ENCODE data around the gene CACNB3. TPM values are rescaled to one million over a fixed set of nuclear protein-coding genes. Genes with fewer than 3 reads are reported as not detected.

CACNB3 gene
- total and polyA plus RNA-seq, 2 of the 8 experiments (the other 6 are each of a cell fraction or from before 2014, with no cell fraction given) = 12.5 to 16.0 TPM

DNA sequence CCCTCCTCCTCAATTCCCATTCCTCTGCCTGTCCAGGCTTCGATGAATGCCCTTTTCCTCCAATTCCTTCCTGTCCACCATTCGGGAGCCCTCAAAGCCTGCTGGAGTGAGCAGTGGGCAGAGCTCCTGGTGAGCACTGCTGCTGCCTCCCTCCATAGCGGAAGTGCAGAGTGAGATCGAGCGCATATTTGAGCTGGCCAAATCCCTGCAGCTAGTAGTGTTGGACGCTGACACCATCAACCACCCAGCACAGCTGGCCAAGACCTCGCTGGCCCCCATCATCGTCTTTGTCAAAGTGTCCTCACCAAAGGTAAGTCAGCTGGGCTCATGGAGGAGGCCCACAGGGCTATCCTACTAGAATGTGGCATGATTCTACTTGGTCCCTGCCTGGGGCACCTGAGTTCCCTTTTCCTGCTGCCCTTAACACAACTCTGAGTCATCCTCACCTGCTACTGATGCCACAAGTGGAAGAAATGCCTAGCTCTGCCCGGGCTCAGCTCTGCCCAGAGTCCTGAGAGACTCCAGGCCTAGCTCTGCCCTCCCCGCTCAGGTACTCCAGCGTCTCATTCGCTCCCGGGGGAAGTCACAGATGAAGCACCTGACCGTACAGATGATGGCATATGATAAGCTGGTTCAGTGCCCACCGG is 8.0 kb downstream of the CACNB3 start:
- no peak overlapping the region for H3K14ac ChIP-seq (ENCODE audit: insufficient read length)
- no peak overlapping the region for H3K4me3 ChIP-seq (ENCODE audit: extremely low read depth in 1 of 4, insufficient read depth in 2 of 4, low read depth in 3 of 4, low read length in 4 of 4)
- no peak overlapping the region for H2AFZ ChIP-seq (ENCODE audit: low read length)
- no peak overlapping the region for H2BK15ac ChIP-seq (ENCODE audit: low read length)
- H2BK20ac ChIP-seq (ENCODE audit: low read length) = no peak overlapping the region
- H4K20me1 ChIP-seq (replicated peaks in 1 of 2; ENCODE audit: control insufficient read depth in 1 of 2, insufficient read depth in 2 of 2, low read length in 2 of 2) = peaks cover 5 to 15% of the 10 kb centered on the region in 2 experiments
- no peaks in the 10 kb centered on the region for H3K79me2 ChIP-seq (ENCODE audit: control insufficient read depth in 1 of 2, insufficient read depth in 2 of 2, low read length in 2 of 2)
- H2BK5ac ChIP-seq (ENCODE audit: low read depth, low read length) = no peak overlapping the region
- FAIRE-seq = no peak
- H3K56ac ChIP-seq (replicated peaks; ENCODE audit: insufficient read length, low read depth, low read length) = no peak overlapping the region
- H4K5ac ChIP-seq (ENCODE audit: insufficient read length, low read depth, low read length) = no peak overlapping the region
- H2BK120ac ChIP-seq (replicated peaks; ENCODE audit: low read depth, low read length) = no peak overlapping the region
- WGBS, 2 experiments (ENCODE audit: extremely low coverage in 1 of 2, insufficient coverage in 1 of 2, insufficient read length in 1 of 2, insufficient replicate concordance in 2 of 2, low coverage in 1 of 2, low lambda C conversion rate in 2 of 2, missing lambda C conversion rate in 1 of 2) = 92% methylated on average over 14 of the region's 15 CpGs; no CpG with 5 or more reads in 1 of the 2 experiments
- no peak overlapping the region for H3K18ac ChIP-seq (ENCODE audit: extremely low read depth, low read length)
- H4K91ac ChIP-seq (replicated peaks; ENCODE audit: insufficient read length, low read length) = no peak overlapping the region
- 0 out of 7 replicates have a peak, but pooled peaks cover 0 to 4% (median 0%) of the 10 kb centered on the region in 4 experiments for H3K27me3 ChIP-seq (replicated peaks in 1 of 4; ENCODE audit: control insufficient read depth in 3 of 4, extremely low read depth in 1 of 4, insufficient read depth in 3 of 4, low read length in 3 of 4)
- H3K4me1 ChIP-seq (replicated peaks in 1 of 4; ENCODE audit: control insufficient read depth in 3 of 4, insufficient read depth in 4 of 4, low read length in 3 of 4) = peaks cover 0 to 4% (median 0%) of the 10 kb centered on the region in 4 experiments; a peak in 1 of 7 replicates
- ChIA-PET CTCF (ENCODE audit: partially characterized antibody) (interaction anchor here (0.7 to 10.1 kb wide), 10 partner anchors 9 to 162 kb away, joined by 3 to 121 read pairs (median 4); partner anchors contain the start of gene CACNB3), POLR2A (ENCODE audit: partially characterized antibody) (interaction anchor here (0.8 to 7.6 kb wide), 4 partner anchors 13 to 39 kb away, joined by 3 to 47 read pairs (median 4); partner anchors contain the start of gene RND1)
- H3K9me3 ChIP-seq (ENCODE audit: insufficient read depth in 2 of 2, low read depth in 1 of 2, low read length in 1 of 2) = no peaks in the 10 kb centered on the region
- no peak overlapping the region for H3K23ac ChIP-seq (ENCODE audit: insufficient read length)
- H2BK12ac ChIP-seq (ENCODE audit: low read depth, low read length) = no peak overlapping the region
- H4K8ac ChIP-seq (ENCODE audit: extremely low read depth, insufficient read depth, low read length) = no peak overlapping the region; the same call in 1 of the 2 replicates
- H3K4me2 ChIP-seq (ENCODE audit: insufficient read depth in 1 of 2, low read depth in 2 of 2, low read length in 2 of 2) = no peak overlapping the region
- no peak overlapping the region for H2AK5ac ChIP-seq (ENCODE audit: low read depth, low read length)
- no peak for DNase-seq (ENCODE audit: low read depth in 1 of 2, low spot score in 2 of 2)
- H3K27ac ChIP-seq (ENCODE audit: low read depth, low read length) = no peak overlapping the region
- no peak overlapping the region for H3K9ac ChIP-seq (replicated peaks in 1 of 4; ENCODE audit: extremely low read depth in 1 of 4, low read depth in 3 of 4, low read length in 3 of 4)
- no peaks in the 10 kb centered on the region for H3K79me1 ChIP-seq (ENCODE audit: low read depth, low read length)
- no peak overlapping the region for H3K4ac ChIP-seq (replicated peaks; ENCODE audit: insufficient read length, low read depth, low read length)
- H3K23me2 ChIP-seq (ENCODE audit: low read depth, low read length) = peaks cover 3% of the 10 kb centered on the region; the same call in 1 of the 2 replicates
- peaks cover 22 to 39% (median 32%) of the 10 kb centered on the region in 4 experiments for H3K36me3 ChIP-seq (ENCODE audit: control insufficient read depth in 2 of 4, insufficient read depth in 4 of 4, low read length in 3 of 4)
- TF ChIP-seq, protein P1, sequence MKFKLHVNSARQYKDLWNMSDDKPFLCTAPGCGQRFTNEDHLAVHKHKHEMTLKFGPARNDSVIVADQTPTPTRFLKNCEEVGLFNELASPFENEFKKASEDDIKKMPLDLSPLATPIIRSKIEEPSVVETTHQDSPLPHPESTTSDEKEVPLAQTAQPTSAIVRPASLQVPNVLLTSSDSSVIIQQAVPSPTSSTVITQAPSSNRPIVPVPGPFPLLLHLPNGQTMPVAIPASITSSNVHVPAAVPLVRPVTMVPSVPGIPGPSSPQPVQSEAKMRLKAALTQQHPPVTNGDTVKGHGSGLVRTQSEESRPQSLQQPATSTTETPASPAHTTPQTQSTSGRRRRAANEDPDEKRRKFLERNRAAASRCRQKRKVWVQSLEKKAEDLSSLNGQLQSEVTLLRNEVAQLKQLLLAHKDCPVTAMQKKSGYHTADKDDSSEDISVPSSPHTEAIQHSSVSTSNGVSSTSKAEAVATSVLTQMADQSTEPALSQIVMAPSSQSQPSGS (IDR thresholded peaks at IDR 0.05; ENCODE audit: low read length) = no peak
- TF ChIP-seq JUND (IDR thresholded peaks at IDR 0.05; ENCODE audit: low read length) (no peak), SRF (IDR thresholded peaks at IDR 0.05; ENCODE audit: low read depth, low read length) (no peak), KDM5A (IDR thresholded peaks at IDR 0.05; ENCODE audit: low read length) (no peak), JUN (IDR thresholded peaks at IDR 0.05; ENCODE audit: low read depth, low read length) (no peak), EP300 (IDR thresholded peaks at IDR 0.05; ENCODE audit: borderline replicate concordance in 1 of 2, low read depth in 2 of 2, low read length in 2 of 2) (no peak), EZH2 (IDR thresholded peaks at IDR 0.05; ENCODE audit: low read depth, low read length, severe bottlenecking) (no peak), CBX5 (IDR thresholded peaks at IDR 0.05; ENCODE audit: low read depth, low read length) (no peak), HDAC6 (IDR thresholded peaks at IDR 0.05; ENCODE audit: low read depth, low read length) (no peak)
- TF ChIP-seq, protein P2, sequence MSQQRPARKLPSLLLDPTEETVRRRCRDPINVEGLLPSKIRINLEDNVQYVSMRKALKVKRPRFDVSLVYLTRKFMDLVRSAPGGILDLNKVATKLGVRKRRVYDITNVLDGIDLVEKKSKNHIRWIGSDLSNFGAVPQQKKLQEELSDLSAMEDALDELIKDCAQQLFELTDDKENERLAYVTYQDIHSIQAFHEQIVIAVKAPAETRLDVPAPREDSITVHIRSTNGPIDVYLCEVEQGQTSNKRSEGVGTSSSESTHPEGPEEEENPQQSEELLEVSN (IDR thresholded peaks at IDR 0.05) = no peak

Measured in H1 (cell line).